Loucy (cell line): ENCODE measurements around the gene HPCAL4.

Experiments
- H2AFZ ChIP-seq: fragments of 200-600 bp; sonication (generic); 2 replicates; pipeline ENCODE4 v1.6.0; 2016; ENCODE audit warnings: antibody characterized with exemption, mild to moderate bottlenecking, low read length, moderate library complexity
- H3F3A ChIP-seq: fragments of 200-600 bp; 2 replicates; pipeline ENCODE4 v1.6.0; 2016; ENCODE audit warnings: antibody characterized with exemption, low read depth, mild to moderate bottlenecking
- H3K27me3 ChIP-seq: fragments of 200-600 bp; sonication (generic); 2 replicates; pipeline ENCODE4 v1.6.1; 2014; ENCODE audit warnings: low read length, mild to moderate bottlenecking; ENCODE audit not compliant: insufficient read depth, poor library complexity, severe bottlenecking
- H3K36me3 ChIP-seq: fragments of 200-600 bp; sonication (generic); 2 replicates; pipeline ENCODE4 v1.6.1; 2016; ENCODE audit warnings: low read length; ENCODE audit not compliant: insufficient read depth
- H3K4me1 ChIP-seq: fragments of 200-600 bp; sonication (generic); 2 replicates; pipeline ENCODE4 v1.5.1; 2014; ENCODE audit warnings: low read length, mild to moderate bottlenecking; ENCODE audit not compliant: insufficient read depth, poor library complexity, severe bottlenecking
- H3K4me2 ChIP-seq: fragments of 200-600 bp; sonication (generic); 2 replicates; pipeline ENCODE4 v1.6.0; 2014; ENCODE audit warnings: antibody characterized with exemption, low read length, low read depth, mild to moderate bottlenecking; ENCODE audit not compliant: poor library complexity, severe bottlenecking
- H3K4me3 ChIP-seq: fragments of 200-600 bp; sonication (generic); 2 replicates; pipeline ENCODE4 v1.5.1; 2014; ENCODE audit warnings: low read length, mild to moderate bottlenecking, mixed read lengths; ENCODE audit not compliant: poor library complexity, severe bottlenecking
- H3K79me2 ChIP-seq: fragments of 200-600 bp; sonication (generic); 2 replicates; pipeline ENCODE4 v1.6.1; 2014; ENCODE audit warnings: low read length; ENCODE audit not compliant: insufficient read depth
- H3K9ac ChIP-seq: fragments of 200-600 bp; sonication (generic); 2 replicates; pipeline ENCODE4 v1.6.0; 2014; ENCODE audit warnings: mild to moderate bottlenecking, low read depth, low read length, moderate library complexity; ENCODE audit not compliant: poor library complexity, severe bottlenecking
- H3K9me2 ChIP-seq: fragments of 200-600 bp; sonication (generic); replicated peaks from 2 replicates; pipeline ENCODE4 v1.6.1; 2016; ENCODE audit warnings: low read depth, low read length, mixed read lengths
- H3K9me3 ChIP-seq: fragments of 200-600 bp; sonication (generic); 2 replicates; pipeline ENCODE4 v1.6.1; 2014; ENCODE audit warnings: mild to moderate bottlenecking, antibody characterized with exemption, low read length, low read depth; ENCODE audit not compliant: insufficient read depth
- H4K20me1 ChIP-seq: fragments of 200-600 bp; sonication (generic); 2 replicates; pipeline ENCODE4 v1.6.0; 2014; ENCODE audit warnings: antibody characterized with exemption, low read length, mild to moderate bottlenecking; ENCODE audit not compliant: insufficient read depth, poor library complexity, severe bottlenecking
- CTCF ChIP-seq: fragments of 200-600 bp; sonication (generic); conservative IDR thresholded peaks from 2 replicates; pipeline ENCODE4 v1.5.1; 2014; ENCODE audit warnings: mild to moderate bottlenecking, antibody characterized with exemption, low read length
- EZH2phosphoT487 ChIP-seq: fragments of 200-600 bp; IDR thresholded peaks from 2 replicates; pipeline ENCODE4 v1.6.1; 2018; ENCODE audit warnings: antibody characterized with exemption, mild to moderate bottlenecking, moderate library complexity, borderline replicate concordance

HPCAL4 gene

GRCh38 chr1:39639305-39640130 lies 51.7 kb downstream of the HPCAL4 start, which contains the start of gene HEYL:
Gene HEYL, minus strand, starts transcription at chr1:39639643. Its CDS starts 18 bp downstream, at chr1:39639625.
- H3K36me3 ChIP-seq, result no peaks in the 10 kb centered on the region
- no peak within 1 kb of the TSS for H3K9ac ChIP-seq
- TF ChIP-seq EZH2phosphoT487 (no peak), CTCF (peak; percentile 43)
- peak within 1 kb of the TSS; percentile 63 for H3K4me3 ChIP-seq
- no peaks in the 10 kb centered on the region for H3K27me3 ChIP-seq
- peak within 1 kb of the TSS; percentile 4; the same call in 1 of the 2 replicates for H2AFZ ChIP-seq
- no peaks in the 10 kb centered on the region for H3K9me3 ChIP-seq
- no peaks in the 10 kb centered on the region for H3K79me2 ChIP-seq
- H3K4me2 ChIP-seq, result peak within 1 kb of the TSS; percentile 54
- H3K9me2 ChIP-seq, result no peaks in the 10 kb centered on the region
- no peaks in the 10 kb centered on the region for H3F3A ChIP-seq
- no peaks in the 10 kb centered on the region for H4K20me1 ChIP-seq
- no peaks in the 10 kb centered on the region for H3K4me1 ChIP-seq

GRCh38 chr1:39638965-39639304 lies 52.3 kb downstream of the HPCAL4 start:
- Histone ChIP-seq H3K9me2 (no peaks in the 10 kb centered on the region), H3K9ac (no peak overlapping the region)

GRCh38 chr1:39637361-39637760 lies 53.9 kb downstream of the HPCAL4 start:
- H3F3A ChIP-seq, result no peaks in the 10 kb centered on the region
- H3K9ac ChIP-seq, result no peak overlapping the region
- no peaks in the 10 kb centered on the region for H3K36me3 ChIP-seq
- H3K4me2 ChIP-seq, result no peak overlapping the region
- TF ChIP-seq CTCF (no peak), EZH2phosphoT487 (no peak)
- H3K9me3 ChIP-seq, result no peaks in the 10 kb centered on the region
- no peak overlapping the region for H2AFZ ChIP-seq
- H3K4me3 ChIP-seq, result no peak overlapping the region
- H3K79me2 ChIP-seq, result no peaks in the 10 kb centered on the region
- no peaks in the 10 kb centered on the region for H3K9me2 ChIP-seq
- H3K4me1 ChIP-seq, result no peaks in the 10 kb centered on the region
- no peaks in the 10 kb centered on the region for H3K27me3 ChIP-seq
- H4K20me1 ChIP-seq, result no peaks in the 10 kb centered on the region

More at GRCh38 chr1:39638965-39639304, 52.3 kb downstream of the HPCAL4 start:
- peak overlapping the region; percentile 63 for H3K4me3 ChIP-seq
- no peaks in the 10 kb centered on the region for H3F3A ChIP-seq
- H2AFZ ChIP-seq, result no peak overlapping the region; the same call in 1 of the 2 replicates
- H3K4me2 ChIP-seq, result peak overlapping the region; percentile 54
- H3K79me2 ChIP-seq, result no peaks in the 10 kb centered on the region
- H3K9me3 ChIP-seq, result no peaks in the 10 kb centered on the region
- TF ChIP-seq CTCF, result no peak
- TF ChIP-seq EZH2phosphoT487, result no peak
- H4K20me1 ChIP-seq, result no peaks in the 10 kb centered on the region
- H3K27me3 ChIP-seq, result no peaks in the 10 kb centered on the region
- no peaks in the 10 kb centered on the region for H3K36me3 ChIP-seq
- H3K4me1 ChIP-seq, result no peaks in the 10 kb centered on the region
